HepG2 (cell line): ENCODE measurements around the gene EIF3A. TPM values are rescaled to one million over a fixed set of nuclear protein-coding genes. Genes with fewer than 3 reads are reported as not detected.

Experiments
- ATAC-seq: fragments of 200-7000 bp; cut with Tn5 transposase; 3 replicates; pipeline ENCODE4 v1.9.1; 2020; ENCODE audit warnings: mild to moderate bottlenecking, moderate library complexity
- BruUV-seq: library from RNA; stranded (reverse); fragments of 400-500 nt; replicated peaks from 2 replicates; lab custom pipeline; 2021; lab: Mats Ljungman, UMichigan
- CTCF ChIA-PET: fragments of 300-600 bp; formaldehyde crosslinking; extraction: SDS; loops from one replicate; lab custom pipeline; 2021; ENCODE audit warnings: low total read pairs, inconsistent platforms, low intra/inter-chr PET ratio; lab: Yijun Ruan, JAX
- POLR2A ChIA-PET: fragments of 350-600 bp; sonication (Branson Sonifier 250); formaldehyde crosslinking; loops from one replicate; lab custom pipeline; 2020; ENCODE audit warnings: antibody characterized with exemption, inconsistent platforms; lab: Yijun Ruan, JAX
- DNase-seq: peaks from one replicate; pipeline ENCODE4 v3.0.0-alpha.2; 2015; ENCODE audit warnings: low spot score
- FAIRE-seq: peaks from 3 replicates; lab custom pipeline; 2011; peaks lifted over from hg19 to GRCh38; lab: Jason Lieb, UNC
- H2AFZ ChIP-seq: one replicate; pipeline ENCODE4 v1.6.1; 2011; ENCODE audit warnings: low read length, inconsistent platforms
- H3K27ac ChIP-seq: fragments of 300-600 bp; 3 replicates; pipeline ENCODE4 v1.8.0; 2011; ENCODE audit warnings: mixed run types, mild to moderate bottlenecking, mixed read lengths, low read length, inconsistent platforms; ENCODE audit not compliant: insufficient read depth; ENCODE audit errors: extremely low read length
- H3K27me3 ChIP-seq, 2 experiments: fragments of 200-600 bp in 1 of 2; 2 replicates in 1 of 2; 3 replicates in 1 of 2; pipeline versions ENCODE4 v1.6.0 to v1.8.0; 2011; ENCODE audit warnings: low read length in 2 of 2, mild to moderate bottlenecking in 2 of 2, moderate library complexity in 2 of 2, inconsistent platforms in 1 of 2; ENCODE audit not compliant: insufficient read depth in 2 of 2, control insufficient read depth in 1 of 2
- H3K36me3 ChIP-seq, 2 experiments: fragments of 200-600 bp in 1 of 2; replicated peaks in 1 of 2; 2 replicates in 1 of 2; 3 replicates in 1 of 2; pipeline versions ENCODE4 v1.5.1 to v1.8.0; 2011; ENCODE audit warnings: low read length in 2 of 2, inconsistent platforms in 1 of 2; ENCODE audit not compliant: insufficient read depth in 2 of 2, control insufficient read depth in 1 of 2
- H3K4me1 ChIP-seq: 2 replicates; pipeline ENCODE4 v1.5.1; 2012; ENCODE audit warnings: low read length, inconsistent platforms; ENCODE audit not compliant: insufficient read depth
- H3K4me2 ChIP-seq: 2 replicates; pipeline ENCODE4 v1.6.0; 2011; ENCODE audit warnings: low read depth, low read length, inconsistent platforms
- H3K4me3 ChIP-seq, 3 experiments: fragments of 200-600 bp in 1 of 3; sonication (generic), shearing (Covaris generic) in 1 of 3; replicated peaks in 1 of 3; 2 replicates each; pipeline ENCODE4 v1.5.1; 2011 to 2016; ENCODE audit warnings: low read length in 3 of 3, inconsistent platforms in 2 of 3, low read depth in 2 of 3, mild to moderate bottlenecking in 2 of 3, control low read depth in 1 of 3, mixed read lengths in 1 of 3; ENCODE audit not compliant: insufficient read depth in 1 of 3
- H3K79me2 ChIP-seq: one replicate; pipeline ENCODE4 v1.6.1; 2011; ENCODE audit warnings: low read length, inconsistent platforms; ENCODE audit not compliant: insufficient read depth
- H3K9ac ChIP-seq: 2 replicates; pipeline ENCODE4 v1.6.0; 2011; ENCODE audit warnings: mild to moderate bottlenecking, low read depth, low read length, inconsistent platforms; ENCODE audit not compliant: insufficient read depth
- H3K9me3 ChIP-seq: 2 replicates; pipeline ENCODE4 v1.5.1; 2012; ENCODE audit warnings: mild to moderate bottlenecking, low read length
- H4K20me1 ChIP-seq: 2 replicates; pipeline ENCODE4 v1.6.0; 2011; ENCODE audit warnings: inconsistent platforms, mild to moderate bottlenecking, low read length, moderate library complexity; ENCODE audit not compliant: insufficient read depth
- BCLAF1 ChIP-seq: fragments of 450-650 bp; IDR thresholded peaks from 2 replicates; pipeline ENCODE4 v1.6.1; 2017; ENCODE audit warnings: mild to moderate bottlenecking
- POLR2G ChIP-seq: fragments of 200-400 bp; formaldehyde crosslinking; IDR thresholded peaks from 2 replicates; pipeline ENCODE4 v1.6.1; 2018; ENCODE audit warnings: mild to moderate bottlenecking, low read depth, low read length, moderate library complexity
- RARA ChIP-seq: IDR thresholded peaks from 2 replicates; pipeline ENCODE4 v1.6.1; 2016; ENCODE audit warnings: missing genetic modification reagents, missing compliant biosample characterization
- REL ChIP-seq: sonication (generic); formaldehyde crosslinking; conservative IDR thresholded peaks from 2 replicates; pipeline ENCODE4 v1.8.0; 2022; ENCODE audit warnings: mild to moderate bottlenecking, missing genetic modification reagents, moderate library complexity
- ZNF33B ChIP-seq: sonication (generic); formaldehyde crosslinking; IDR thresholded peaks from 2 replicates; pipeline ENCODE4 v1.5.1; 2020; ENCODE audit warnings: mild to moderate bottlenecking, missing genetic modification reagents
- WGBS: methylation state at CpG from one replicate; pipeline ENCODE4 v1.1.6; 2017; ENCODE audit warnings: low lambda C conversion rate; 5-methylcytosine and 5-hydroxymethylcytosine counted together
- in situ Hi-C: cut with HindIII; loops from 2 replicates; pipeline ENCODE4 v1.10.0; 2017; ENCODE audit warnings: low pct_unique_long_range_greater_than_20kb; ENCODE audit not compliant: extremely low pct_ligation_motif_present
- intact Hi-C: fragments of 100-400 bp; cut with micrococcal nuclease; formaldehyde crosslinking; loops from one replicate; pipeline ENCODE4 v1.10.0; 2022; ENCODE audit not compliant: unreplicated experiment
- polyA plus RNA-seq, 8 experiments: library from polyadenylated mRNA; depleted of rRNA in 3 of 8; stranded (reverse) in 7 of 8; unstranded in 1 of 8; fragments of >200 nt; fragmentation: Illumina TruSeq in 4 of 8; extraction: Trizol in 4 of 8; gene quantifications; 2 replicates each; pipeline versions ENCODE4 v1.2.1 to v1.2.3, GENCODE V29; 2011 to 2016; ENCODE audit warnings: low read depth in 4 of 8, missing spikeins in 1 of 8, mixed read lengths in 1 of 8; ENCODE audit not compliant: insufficient read depth in 1 of 8
- total RNA-seq, 5 experiments: library from RNA; depleted of rRNA; stranded (reverse); fragments of >200 nt; fragmentation: Illumina TruSeq; extraction: Trizol; gene quantifications; 2 replicates each; pipeline ENCODE4 v1.2.3, GENCODE V29; 2016; ENCODE audit warnings: low read depth in 1 of 5

EIF3A gene
- total and polyA plus RNA-seq, 2 of the 13 experiments (the other 11 are each of a cell fraction or from before 2014, with no cell fraction given), result 25.6 to 117 TPM

GRCh38 chr10:119039161-119039560, 41.5 kb downstream of the EIF3A start:
- no peak overlapping the region for H3K9ac ChIP-seq
- no peak overlapping the region for H3K27ac ChIP-seq
- ChIA-PET POLR2A (no interaction called here), CTCF (no interaction called here)
- peaks cover 13% of the 10 kb centered on the region for H3K79me2 ChIP-seq
- TF ChIP-seq REL (CRISPR knock-in tag) (no peak), RARA (no peak), BCLAF1 (no peak)
- no peak for ATAC-seq
- H3K4me1 ChIP-seq, result 0 out of 2 replicates have a peak, but pooled peaks cover 6% of the 10 kb centered on the region
- H3K27me3 ChIP-seq, result no peaks in the 10 kb centered on the region
- in situ Hi-C loops, result no loop called here
- no peaks in the 10 kb centered on the region for H3K9me3 ChIP-seq
- BruUV-seq, result no TSS peak
- intact Hi-C loops, result no loop called here
- peaks cover 32 to 79% of the 10 kb centered on the region in 2 experiments for H3K36me3 ChIP-seq
- DNase-seq, result no peak
- peaks cover 20% of the 10 kb centered on the region for H4K20me1 ChIP-seq
- 100% methylated on average over 1 of the region's 1 CpG for WGBS
- H3K4me2 ChIP-seq, result no peak overlapping the region
- no peak overlapping the region for H3K4me3 ChIP-seq
- no peak overlapping the region for H2AFZ ChIP-seq
- FAIRE-seq, result no peak

GRCh38 chr10:119031496-119032059, 49.0 kb downstream of the EIF3A start:
- Histone ChIP-seq H3K27ac (no peak overlapping the region), H3K79me2 (no peaks in the 10 kb centered on the region), H3K9ac (0 out of 2 replicates have a peak overlapping the region, but pooled peaks have one; percentile 2), H3K27me3 (0 out of 5 replicates have a peak, but pooled peaks cover 1 to 6% of the 10 kb centered on the region in 2 experiments), H3K4me3 (peak overlapping the region in 2 of 3 experiments; percentile 12 to 45; a peak in 2 of 6 replicates)
- WGBS, result 65% methylated on average over 7 of the region's 7 CpGs
- CTCF ChIA-PET, result no interaction called here
- FAIRE-seq, result no peak
- in situ Hi-C loops, result loop anchor here (5.0 kb wide), 1 partner anchor 46 kb away; no protein-coding TSS in a partner anchor
- TF ChIP-seq POLR2G (peak; percentile 14; the same call in 1 of the 2 replicates), ZNF33B (CRISPR knock-in tag) (no peak)
- TF ChIP-seq, all 625 proteins: peak for 1
- Histone ChIP-seq H4K20me1 (peaks cover 22% of the 10 kb centered on the region; the same call in 1 of the 2 replicates), H3K9me3 (no peaks in the 10 kb centered on the region), H3K4me1 (peaks cover 42% of the 10 kb centered on the region), H3K4me2 (peak overlapping the region; percentile 85), H3K36me3 (peaks cover 6 to 18% of the 10 kb centered on the region in 2 experiments), H2AFZ (no peak overlapping the region)
- no TSS peak for BruUV-seq
- ATAC-seq (no peak), DNase-seq (no peak)
- POLR2A ChIA-PET, result interaction anchor here (1.4 kb wide), 2 partner anchors 82 to 89 kb away, joined by 3 to 4 read pairs; no protein-coding TSS in a partner anchor
- intact Hi-C loops, result loop anchor here (2.0 to 5.0 kb wide), 2 partner anchors 46 to 89 kb away; no protein-coding TSS in a partner anchor
